Ammon's horn (tissue), 1 donor: ENCODE measurements around the gene SETD9.

Experiments
- DNase-seq: peaks from one replicate; pipeline ENCODE4 v3.0.0-alpha.2; 2016; ENCODE audit warnings: low spot score

Gene SETD9

DNA sequence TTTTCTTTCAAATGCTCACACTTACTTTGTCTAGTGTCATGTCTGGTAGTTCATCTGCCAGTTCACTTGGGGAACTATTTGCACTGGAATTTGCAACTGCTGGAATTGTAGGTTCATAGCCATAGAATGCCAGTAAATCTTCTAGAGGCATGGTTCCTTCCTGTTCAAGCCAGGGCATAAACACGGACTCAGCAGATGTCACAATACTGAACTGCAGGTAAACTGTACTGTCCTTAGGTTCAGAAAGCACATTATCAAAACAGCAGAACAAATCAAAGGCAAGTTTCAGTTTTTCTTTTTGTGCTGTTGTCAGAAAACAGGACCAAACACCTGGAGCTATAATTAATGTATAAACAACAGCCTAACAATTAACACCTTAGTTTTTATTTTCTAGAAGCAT, 29.5 kb downstream of the SETD9 start:
- no peak for DNase-seq

DNA sequence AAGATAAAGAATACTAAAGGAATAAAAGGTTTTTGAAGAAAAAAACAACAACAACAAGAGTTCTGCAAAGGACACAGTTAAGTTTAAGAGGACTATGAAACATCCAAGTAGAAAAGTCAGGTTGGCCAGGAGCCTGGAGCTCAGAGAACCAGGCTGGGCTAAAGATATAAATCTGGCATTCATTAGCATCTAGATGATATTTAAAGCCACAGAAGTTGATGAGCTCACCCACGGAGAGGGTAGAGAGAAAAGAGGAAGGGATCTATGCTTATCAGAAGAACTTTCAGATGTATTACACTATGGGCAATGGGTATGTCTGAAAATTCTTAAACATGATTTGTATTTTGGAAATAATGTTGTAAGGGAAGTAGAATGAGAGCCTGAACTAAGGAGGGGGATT, 32.6 kb downstream of the SETD9 start:
- DNase-seq, result no peak

DNA sequence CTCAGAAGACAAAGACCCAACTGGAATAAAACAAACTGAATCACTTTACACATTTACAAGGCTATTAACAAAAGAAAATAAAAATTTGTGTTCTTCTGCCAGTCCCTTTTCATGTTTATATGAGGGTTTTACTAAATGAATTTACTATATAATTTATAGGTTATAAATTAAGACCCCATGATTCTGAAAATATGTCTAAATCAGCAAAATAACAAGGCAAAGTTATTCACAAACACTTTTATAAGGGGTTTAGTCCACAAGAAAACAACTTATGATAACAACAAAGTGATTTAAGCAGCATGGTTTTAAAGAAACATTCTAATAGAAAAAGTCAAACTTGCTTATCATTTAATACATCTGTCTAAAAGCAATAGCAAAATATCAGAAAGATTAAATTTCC, 37.7 kb downstream of the SETD9 start:
- DNase-seq, result no peak

DNA sequence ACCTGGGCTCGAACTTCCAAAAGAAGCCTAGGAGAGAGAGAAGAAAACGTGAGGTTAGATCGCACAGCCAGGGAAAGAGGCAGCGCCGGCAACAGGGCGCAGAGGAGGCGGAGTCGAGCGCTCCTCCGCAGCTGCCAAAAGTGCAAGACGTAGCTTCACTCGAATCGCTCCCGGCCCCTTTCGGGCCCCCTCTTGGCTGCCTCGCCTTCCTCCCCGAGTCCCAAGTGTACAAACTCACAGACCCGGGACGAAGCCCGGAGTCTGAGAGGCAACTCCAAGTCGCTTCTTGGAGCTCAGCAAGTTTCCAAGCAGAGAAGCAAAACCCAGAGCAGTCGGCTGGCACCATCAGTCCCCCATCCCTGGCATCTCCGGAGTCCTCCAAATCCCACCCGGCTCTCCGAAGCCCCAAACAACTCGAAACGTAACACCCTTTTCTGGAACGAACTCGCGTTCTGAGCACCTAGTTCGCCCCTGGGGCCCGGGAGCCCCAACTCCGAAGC, 41.3 kb downstream of the SETD9 start:
- DNase-seq, result peak; percentile 64

DNA sequence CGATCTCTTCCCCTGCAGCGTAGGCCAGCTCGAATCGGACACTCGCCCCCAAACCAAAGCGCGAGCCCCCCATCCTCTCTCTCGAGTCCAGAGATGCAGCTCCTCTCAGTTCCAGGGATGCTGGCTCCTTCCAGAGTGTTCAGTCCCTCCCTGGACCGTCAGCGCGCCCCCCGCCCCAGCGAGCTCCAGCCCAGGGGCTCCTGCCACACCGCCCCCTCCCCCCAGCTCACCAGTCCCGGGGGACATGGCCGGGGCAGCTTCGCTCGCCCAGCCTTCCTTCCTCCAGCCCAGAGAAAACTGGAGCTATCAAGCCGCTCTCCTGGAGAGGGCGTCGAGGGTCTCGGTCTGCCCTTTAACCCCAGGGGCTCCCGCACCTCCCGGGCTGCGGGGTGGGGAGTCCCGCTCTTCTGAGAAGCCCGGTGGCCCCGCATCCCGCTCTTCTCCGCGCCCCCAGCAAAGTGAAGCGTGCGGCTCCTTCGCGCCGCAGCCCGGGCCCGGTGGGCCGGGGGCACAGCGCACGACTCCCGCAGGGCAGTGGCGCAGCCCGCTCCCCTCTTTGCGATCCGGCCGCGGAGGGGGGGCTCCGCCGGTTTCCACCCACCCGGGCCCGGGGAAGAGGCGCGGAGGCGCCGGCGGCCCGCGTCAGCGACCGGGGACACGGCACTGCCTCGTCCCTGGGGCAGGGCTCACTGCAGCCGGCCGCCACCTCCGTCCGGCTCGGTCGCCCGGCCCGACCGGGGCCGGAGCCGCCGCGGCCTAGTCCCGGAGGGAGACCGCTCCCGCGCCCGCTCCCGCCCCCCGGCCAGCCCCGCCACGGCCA, 41.9 kb downstream of the SETD9 start:
- DNase-seq, result peak; percentile 20

DNA sequence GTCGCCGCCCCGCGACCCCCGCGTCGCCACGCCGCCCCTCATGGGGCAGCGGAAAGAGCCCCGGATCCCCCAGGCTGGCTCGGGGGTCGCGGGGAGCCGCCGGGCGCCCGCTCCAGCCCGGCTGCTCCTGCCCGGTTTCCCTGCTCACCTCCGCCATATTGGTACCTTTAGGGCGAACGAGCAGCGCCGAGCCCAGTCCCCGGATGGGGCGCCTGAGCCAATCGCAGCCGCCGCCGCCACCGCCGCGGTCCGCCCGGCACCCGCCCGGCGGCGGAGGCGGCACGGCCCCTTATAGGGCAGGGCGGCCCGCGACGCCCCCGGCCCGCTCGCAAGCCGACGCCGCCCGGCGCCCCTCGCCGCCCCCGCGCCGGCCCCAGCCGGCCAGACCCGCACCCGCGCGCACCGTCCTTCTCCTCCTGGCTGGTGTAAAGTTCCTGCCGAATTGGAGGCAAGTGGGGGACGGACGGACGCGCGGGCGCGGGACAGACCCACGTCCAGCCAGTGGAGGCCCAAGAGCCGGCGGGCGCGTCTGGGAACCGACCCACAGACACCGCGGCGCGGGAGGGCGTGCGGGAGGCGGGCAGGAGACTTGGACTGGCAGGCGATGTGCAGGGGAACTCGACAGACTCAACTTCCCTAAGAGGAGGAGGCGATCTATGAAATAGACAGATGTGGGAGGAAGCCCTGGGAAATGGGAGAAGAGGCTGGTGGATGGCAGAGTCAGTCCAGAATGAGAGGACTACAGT, 42.7 kb downstream of the SETD9 start, which contains the start of gene MIER3:
Gene MIER3 (minus strand): TSS at position 178 of the 746 bp plus-strand sequence. CDS start 21 bp downstream, at position 157.
- DNase-seq, result peak; percentile 79

DNA sequence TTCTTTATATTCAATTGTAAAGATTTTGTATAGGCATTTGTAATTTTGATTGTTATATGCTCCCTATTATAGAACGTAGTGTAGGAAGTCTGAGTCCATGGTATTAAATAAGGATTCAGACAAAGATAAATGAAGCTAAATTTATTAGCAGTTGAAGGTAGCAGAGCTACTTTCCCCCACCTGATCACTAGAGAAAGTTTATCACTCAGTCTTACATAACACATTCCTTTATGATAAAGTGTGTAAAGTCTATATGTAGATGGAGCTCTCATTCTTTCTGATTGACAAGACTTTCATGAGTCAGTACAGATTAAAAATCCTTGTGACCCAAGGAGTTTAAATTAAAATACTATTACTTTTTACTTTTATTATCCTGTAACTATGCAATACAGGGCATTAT, 44.9 kb downstream of the SETD9 start:
- DNase-seq, result no peak

DNA sequence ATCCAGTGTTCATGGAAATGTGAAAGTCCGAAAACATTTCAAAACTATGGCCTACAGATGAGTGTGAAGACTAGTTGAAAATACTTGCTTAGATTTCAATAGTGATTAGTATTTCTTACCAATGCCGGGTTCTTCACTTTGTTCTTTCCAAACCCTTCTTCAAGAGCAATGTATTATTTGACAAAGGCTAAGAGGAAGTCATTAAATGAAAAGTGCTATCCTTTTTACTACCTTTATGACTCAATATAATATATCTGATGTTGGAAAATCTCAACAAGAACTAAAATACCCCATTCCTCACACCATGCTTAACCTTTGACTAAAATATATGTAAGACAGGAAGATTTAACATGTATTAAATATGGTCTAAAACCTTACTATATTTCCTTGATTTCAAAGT, 49.2 kb downstream of the SETD9 start:
- DNase-seq, result no peak

DNA sequence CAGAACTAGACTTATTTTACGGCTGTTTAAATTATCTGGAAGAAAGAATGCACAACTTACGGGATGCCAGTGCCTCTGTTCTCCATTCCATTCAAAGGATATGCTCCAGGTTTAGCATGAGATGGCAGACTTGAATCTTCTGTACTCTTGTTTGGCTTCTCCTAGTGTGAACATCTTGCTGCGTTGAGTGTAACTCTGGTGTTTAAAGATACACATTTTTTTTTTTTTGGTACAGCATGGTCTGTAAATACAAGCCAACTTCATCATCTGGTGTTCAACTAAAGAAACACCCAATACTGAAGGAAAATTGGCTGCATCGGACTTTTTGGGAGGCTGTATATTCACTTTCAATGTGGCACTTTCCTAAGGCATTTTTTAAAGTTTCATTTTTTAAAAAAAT, 49.9 kb downstream of the SETD9 start:
- peak; percentile 12 for DNase-seq

DNA sequence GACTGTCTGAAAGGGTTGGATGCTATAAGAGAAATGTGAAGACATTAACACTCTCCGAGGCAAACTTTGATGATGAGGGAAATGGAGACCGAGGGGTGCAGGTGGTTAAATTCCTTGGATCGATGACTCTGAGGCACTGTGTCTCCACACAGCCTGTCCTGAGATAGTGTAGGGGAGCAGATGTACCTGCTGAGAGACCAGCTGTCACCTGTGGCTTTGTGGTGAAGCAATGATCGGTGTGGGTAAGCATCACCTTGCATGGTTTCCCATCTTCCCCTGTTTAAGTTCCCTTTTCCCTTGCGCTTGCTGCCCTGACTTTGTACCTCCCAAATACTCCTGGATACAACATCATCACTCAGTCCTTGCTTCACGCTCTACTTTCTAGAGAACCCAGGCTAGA, 52.4 kb downstream of the SETD9 start:
- DNase-seq, result no peak

DNA sequence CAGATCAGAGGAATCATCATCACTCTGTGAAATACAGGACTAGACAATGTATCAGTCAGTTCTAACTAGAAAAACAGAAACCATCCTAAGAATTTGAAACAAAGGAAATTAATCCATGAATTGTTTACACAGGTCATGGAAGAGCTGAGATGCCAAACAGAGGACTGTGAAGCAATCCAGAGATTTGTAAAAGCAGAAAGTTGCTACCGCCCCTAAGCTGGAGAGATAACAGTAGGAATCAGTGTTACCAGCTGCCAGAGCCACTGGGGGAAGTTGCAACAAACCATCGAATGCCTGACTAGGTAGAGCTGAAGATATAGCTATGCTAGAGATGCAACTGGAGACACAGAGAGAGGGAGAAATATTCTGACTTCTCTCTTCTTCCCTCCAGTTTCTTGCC, 52.9 kb downstream of the SETD9 start:
- DNase-seq, result no peak

DNA sequence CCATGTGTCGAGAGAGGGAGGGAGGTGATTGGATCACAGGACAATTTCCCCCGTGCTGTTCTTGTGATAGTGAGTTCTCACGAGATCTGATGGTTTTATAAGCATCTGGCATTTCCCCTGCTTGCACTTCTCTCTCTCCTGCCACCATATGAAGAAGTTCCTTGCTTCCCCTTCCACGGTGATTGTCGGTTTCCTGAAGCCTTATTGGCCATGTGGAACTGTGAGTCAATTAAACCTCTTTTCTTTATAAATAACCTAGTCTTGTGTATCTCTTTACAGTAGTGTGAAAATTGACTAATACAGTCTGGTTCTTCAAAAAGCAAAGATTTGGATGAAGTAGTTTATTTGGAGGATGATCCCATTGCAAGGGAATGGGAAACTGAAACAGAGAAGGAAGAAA, 53.9 kb downstream of the SETD9 start:
- DNase-seq, result no peak

DNA sequence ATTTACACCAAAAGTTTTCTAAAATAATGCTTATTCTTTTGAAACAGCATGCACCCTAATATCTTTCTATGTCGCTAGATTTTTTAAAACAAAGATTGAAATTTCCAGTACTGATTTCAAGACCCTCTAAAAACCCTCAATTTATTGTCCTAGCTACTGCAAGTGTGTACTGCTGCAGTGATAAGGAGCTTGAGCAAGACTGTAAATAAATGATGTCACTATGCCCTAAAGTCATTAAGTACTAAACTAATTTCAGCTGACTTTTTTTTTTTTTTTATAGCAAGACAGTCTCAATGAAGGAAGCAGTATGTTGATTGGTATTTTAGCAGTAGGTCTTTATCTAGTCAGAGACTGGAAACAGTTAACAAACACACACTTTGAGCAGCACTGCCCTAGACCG, 54.8 kb downstream of the SETD9 start:
- no peak for DNase-seq
